Sciatic nerve (tissue), 2 donors: ENCODE data around the gene FEM1B. TPM values are rescaled to one million over a fixed set of nuclear protein-coding genes. Genes with fewer than 3 reads are reported as not detected.
A peak's percentile ranks its signal among the peaks of the same experiment; 100 is the strongest.

Experiments
- ATAC-seq: fragments of 200-7000 bp; cut with Tn5 transposase; one replicate; pipeline ENCODE4 v1.9.1; 2020; ENCODE audit warnings: mild to moderate bottlenecking, moderate library complexity
- DNase-seq: peaks from one replicate; pipeline ENCODE4 v3.0.0-alpha.2; 2020; ENCODE audit warnings: low spot score
- intact Hi-C: fragments of 100-400 bp; cut with DNase I; formaldehyde crosslinking; loops from one replicate; pipeline ENCODE4 v1.14.2; 2022
- total RNA-seq: library from RNA; stranded (reverse); fragmentation: NEBNext Ultra II Directional; extraction: Animal tissue kit (Norgen Biotek cat#: 25700); gene quantifications from one replicate; pipeline ENCODE4 v1.2.1, GENCODE V29; 2021
- donor health status: DM: no; HTN: no; CAD: no.
- donor health status: DM: no; HTN: no; CAD: no.

Gene FEM1B
- total RNA-seq, 1 donor from 2014 or later: 58.0 TPM

DNA sequence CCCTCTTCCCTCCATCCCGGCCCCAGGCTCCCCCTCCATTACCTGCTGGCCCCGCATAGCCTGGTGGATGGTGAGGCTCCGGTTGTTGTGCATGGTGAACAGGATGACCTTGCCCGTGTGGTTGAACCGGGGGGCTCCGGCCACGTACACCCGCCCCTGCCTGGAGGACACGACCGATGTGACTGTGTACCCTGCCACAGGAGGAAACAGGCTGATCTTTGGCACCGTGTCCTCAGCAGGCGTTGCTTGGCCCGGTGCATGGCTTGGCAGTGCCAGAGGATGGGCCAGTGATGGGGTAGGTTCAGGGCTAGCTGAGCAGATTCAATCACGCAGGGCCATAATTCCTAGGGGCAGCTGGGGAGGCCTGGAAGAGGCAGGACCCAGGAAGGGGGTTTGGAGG, 58.1 kb downstream of the FEM1B start:
- intact Hi-C loops: no loop called here
- DNase-seq: no peak
- ATAC-seq: peak; percentile 34

DNA sequence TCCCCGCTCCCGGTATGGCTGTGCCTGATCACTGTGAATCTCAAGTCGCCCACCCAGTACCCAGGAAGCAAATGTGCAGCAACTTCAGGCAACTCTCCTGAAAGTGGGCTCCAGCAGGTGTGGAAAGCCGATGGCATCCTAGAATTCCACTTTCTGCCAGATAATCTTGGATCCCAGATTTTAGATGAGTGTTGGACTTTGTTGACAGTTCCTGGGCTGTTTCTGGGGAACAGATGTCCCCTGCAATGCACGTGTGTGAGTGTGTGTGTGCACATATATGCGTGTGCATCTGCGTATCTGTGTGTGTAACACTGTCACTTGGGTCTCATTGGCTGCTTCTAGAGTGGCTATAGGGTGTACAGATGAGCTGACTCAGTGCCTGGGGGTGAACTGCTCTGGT, 59.0 kb downstream of the FEM1B start:
- no peak for ATAC-seq
- DNase-seq: no peak
- intact Hi-C loops: no loop called here

DNA sequence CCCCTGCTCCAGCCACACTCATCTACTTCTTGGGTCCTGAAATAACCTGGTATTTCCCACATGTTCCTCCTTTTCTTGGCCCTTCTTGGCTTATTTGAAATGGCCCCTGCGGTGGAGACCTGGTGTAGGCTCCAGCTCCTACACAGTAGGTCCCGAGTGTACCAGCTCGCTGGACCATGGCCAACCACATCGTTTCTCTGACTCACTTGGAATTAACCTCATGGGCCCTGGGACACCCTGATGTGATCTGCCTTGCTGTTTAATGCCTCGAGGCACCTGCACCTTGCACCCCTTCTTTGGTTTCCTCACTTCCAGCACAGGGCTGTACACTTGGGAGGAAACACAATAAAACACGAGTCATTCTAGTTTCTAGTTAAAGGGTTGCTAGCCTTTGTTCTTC, 60.3 kb downstream of the FEM1B start:
- DNase-seq (no peak), ATAC-seq (no peak)
- intact Hi-C loops: no loop called here

DNA sequence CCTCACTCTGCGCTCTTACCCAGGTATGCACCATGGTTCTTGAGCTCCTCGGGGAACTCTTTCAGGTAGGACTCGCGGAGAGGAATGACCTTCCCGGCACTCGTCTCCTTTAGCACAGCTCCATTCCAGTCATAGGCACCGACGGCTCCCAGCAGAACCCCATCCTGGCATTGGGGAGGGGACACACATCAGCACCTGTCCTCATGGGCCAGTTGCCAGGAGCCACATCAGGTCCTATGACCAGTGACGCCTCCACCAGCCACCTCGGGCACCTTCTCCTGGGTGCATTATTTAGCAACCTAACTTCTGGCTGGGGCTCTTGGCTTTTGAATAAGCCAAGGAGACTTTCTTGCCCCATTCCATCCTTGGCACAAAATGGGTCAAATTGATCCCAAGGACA, 61.9 kb downstream of the FEM1B start:
- intact Hi-C loops: no loop called here
- DNase-seq (no peak), ATAC-seq (no peak)

DNA sequence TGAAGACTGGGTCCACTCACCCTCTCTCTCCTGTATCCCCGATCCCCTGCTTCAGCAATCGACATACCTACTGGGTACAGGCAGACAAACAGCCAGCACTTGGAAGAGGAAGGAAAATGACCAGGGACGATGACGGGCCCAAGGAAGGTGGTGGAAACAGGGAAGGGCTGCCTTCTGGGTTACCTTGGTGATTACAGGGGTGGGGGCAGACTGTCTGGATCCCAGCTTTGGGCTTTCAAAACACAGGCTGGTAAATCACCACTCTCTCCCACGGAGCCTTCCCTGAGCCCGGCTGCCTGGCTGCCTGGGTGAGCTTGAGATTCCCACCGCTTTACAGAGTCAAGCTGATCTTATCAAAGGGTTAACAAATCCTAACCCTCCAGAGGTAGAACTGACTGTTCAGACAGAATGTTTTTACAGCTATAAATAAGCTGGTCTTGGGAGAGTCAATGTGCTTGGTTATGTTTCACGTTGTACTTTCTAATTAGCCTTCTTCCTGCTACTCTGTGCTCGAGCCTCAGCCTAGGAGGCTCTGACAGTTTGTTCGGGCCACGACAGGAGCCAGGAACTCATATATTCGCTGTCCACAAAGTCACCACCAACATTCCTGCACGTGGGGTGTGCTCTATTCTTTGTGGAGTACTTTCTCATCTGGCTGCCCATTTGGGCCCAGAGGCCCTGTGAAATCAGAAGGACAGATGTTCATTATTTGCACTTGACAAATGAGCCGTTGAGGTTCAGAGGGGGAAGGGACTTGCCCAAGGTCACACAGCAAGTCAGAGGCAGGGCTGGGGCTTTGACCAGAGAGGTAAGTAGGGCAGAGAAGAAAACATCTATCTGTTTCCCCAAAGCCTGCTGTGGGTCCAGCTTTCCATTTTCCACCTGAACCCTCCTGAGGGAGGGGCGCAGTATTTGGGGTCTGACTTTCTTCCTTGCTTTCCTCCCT, 63.5 kb downstream of the FEM1B start:
- ATAC-seq: peak; percentile 61
- intact Hi-C loops: no loop called here
- DNase-seq: no peak

DNA sequence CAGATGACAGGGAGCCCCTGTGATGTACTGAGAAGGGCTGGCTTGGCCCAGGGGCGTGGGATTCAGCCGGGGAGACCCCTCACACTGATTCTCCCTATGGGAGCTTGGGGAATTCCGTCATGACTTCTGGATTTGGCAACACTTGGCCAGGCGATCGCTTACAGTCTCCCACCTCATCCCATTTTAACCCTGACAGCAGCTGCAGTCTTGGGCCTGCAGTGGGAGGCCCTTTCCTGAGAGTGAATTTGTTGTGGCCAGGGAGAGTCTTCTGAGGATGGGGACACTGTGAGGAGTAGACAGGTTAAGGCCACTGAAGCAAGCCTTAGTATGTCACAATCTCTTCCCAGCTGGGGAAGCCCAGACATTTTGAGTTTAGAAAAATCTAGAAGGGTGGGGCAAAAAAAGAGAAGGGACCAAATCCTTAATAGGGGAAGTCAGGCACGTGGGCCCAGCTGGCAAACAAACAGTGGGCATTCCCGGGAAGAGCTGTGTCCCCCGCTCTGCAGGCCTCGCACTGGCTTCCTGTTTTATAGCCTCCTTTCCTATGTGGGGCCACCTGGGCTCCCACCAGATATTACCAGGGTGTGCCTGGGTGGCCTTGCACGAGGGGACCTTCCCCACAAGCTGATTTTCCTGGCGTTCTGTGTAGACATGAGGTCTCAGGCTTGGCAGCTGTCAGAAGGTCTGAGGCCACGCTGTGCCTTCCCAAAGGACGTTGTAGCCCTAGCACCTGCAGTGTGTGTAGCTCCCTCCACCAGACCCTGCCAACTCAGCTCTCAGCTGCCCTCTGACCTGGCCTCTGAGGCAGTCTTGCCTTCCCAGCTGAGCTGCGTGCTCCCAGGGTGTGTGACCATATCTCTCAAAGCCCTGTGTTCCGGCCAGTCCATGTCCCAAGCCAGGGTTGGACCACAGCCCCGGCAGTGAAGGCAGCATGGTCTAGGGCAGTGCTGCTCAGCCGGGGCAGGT, 64.5 kb downstream of the FEM1B start:
- DNase-seq: no peak
- intact Hi-C loops: no loop called here

DNA sequence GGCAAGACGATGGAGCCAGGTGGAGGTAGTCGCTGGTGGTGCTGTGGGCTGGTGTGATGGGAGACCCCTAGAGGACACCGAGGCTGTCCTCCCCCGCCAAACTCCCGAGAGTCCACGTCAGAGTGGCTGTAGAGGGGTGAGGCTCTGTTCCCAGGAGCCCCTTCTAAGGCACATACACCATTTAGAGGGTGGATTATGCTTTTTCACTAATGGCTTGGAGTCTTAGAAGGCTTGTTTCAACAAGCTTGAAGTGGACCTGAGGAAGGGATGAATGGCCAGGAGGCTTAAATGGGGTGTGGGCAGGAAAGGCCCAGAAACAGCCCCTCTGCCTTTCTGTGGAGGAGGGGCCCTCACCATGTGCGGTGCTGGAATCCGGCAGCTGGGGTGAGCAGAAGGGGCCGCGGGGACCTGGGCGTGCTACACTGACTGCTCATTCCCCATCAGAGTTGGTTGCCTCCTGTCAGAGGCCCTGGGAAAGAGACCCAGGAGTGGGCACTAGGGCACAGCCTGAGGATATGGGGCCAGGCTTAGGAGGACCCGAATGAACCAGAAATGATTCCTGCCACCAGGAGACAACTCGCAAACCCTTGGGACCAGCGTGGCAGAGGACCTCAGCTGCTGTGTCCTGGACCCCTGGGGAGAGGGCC, 66.2 kb downstream of the FEM1B start:
- intact Hi-C loops: no loop called here
- DNase-seq: no peak
- ATAC-seq: no peak

More for the DNA sequence above, 64.5 kb downstream of the FEM1B start:
- ATAC-seq: peak; percentile 69

DNA sequence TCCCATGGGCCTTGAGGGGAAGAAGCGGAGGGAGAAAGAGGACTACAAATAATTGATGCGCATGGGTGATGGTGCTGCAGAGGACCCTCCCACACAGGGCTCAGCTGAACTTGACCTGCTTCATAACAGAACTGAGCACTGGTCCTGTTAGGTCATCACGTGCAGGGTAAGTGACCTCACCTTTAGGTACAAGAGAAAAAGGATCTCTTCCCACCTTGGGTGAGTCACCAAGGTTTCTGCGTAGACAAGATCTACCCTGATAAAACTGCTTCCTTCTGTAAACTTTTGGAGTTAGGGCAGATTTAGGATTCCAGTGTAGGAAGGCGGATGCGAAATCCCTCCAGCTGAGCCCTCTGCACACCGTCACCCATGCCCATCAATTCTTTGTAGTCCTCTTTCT, 67.1 kb downstream of the FEM1B start:
- no peak for DNase-seq
- intact Hi-C loops: no loop called here

More for the DNA sequence above, 67.1 kb downstream of the FEM1B start:
- no peak for ATAC-seq

Other genes with a start within 250 kb of the FEM1B start
- gene PIAS1, start 223.4 kb upstream of the FEM1B start, total RNA-seq: 59.9 TPM
- gene CALML4, start 72.4 kb upstream of the FEM1B start, total RNA-seq: 12.8 TPM
- 15.0 TPM for gene CLN6, start 48.0 kb upstream of the FEM1B start, total RNA-seq
- gene ITGA11, start 154.4 kb downstream of the FEM1B start, total RNA-seq: 10.3 TPM